Measurements from ENCODE around the gene IPO7. TPM values are rescaled to one million over a fixed set of nuclear protein-coding genes. Genes with fewer than 3 reads are reported as not detected.

The IPO7 gene
- total RNA-seq, 1 donor from 2014 or later = 199 TPM

DNA sequence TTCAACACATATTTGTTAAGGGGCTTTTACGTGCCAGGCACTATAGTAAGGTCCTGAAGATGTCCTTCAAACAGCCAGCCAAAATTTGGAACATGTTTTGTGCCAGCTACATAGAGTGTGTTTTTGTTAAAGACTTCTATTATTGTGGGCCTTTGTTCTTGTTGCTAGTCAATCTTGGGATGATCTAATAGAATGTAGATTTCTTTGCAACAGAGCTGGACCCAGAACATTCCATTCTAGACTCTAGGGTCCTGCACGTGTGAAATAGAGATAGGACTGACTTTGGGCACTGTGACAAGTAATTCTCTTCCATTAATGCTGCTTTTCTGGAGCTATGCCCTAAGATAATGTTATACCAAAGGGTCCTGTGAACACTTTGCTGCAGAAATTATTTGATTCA lies 16.9 kb upstream of the IPO7 start:
- Mint-ChIP-seq H3K27ac (ENCODE audit: unreplicated experiment) (no peak overlapping the region), H3K9me3 (no peaks in the 10 kb centered on the region), H3K36me3 (ENCODE audit: low read depth) (no peaks in the 10 kb centered on the region), H3K4me3 (peak overlapping the region; percentile 50), H3K27me3 (ENCODE audit: low read depth) (no peaks in the 10 kb centered on the region), H3K4me1 (peaks cover 27% of the 10 kb centered on the region)
- TF ChIP-seq, protein P1, sequence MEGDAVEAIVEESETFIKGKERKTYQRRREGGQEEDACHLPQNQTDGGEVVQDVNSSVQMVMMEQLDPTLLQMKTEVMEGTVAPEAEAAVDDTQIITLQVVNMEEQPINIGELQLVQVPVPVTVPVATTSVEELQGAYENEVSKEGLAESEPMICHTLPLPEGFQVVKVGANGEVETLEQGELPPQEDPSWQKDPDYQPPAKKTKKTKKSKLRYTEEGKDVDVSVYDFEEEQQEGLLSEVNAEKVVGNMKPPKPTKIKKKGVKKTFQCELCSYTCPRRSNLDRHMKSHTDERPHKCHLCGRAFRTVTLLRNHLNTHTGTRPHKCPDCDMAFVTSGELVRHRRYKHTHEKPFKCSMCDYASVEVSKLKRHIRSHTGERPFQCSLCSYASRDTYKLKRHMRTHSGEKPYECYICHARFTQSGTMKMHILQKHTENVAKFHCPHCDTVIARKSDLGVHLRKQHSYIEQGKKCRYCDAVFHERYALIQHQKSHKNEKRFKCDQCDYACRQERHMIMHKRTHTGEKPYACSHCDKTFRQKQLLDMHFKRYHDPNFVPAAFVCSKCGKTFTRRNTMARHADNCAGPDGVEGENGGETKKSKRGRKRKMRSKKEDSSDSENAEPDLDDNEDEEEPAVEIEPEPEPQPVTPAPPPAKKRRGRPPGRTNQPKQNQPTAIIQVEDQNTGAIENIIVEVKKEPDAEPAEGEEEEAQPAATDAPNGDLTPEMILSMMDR (conservative IDR thresholded peaks at IDR 0.05) = no peak
- DNase-seq (ENCODE audit: low read depth, low spot score) = no peak

DNA sequence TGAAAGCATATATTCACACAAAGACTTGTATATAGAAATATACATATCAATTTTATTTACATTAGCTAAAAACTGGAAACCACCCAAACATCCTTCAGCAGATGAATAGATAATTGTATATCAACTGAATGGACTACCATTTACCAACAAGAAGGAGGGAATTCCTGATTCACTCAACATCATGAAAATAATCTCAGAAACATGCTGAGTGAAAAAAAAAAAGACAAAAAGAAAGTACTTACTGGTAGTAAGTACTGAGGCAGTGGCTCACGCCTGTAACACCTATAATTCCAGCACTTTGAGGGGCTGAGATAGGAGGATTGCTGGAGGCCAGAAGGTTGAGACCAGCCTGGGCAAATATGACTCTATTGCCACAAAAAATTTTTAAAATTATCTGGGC lies 7.4 kb upstream of the IPO7 start:
- peaks cover 7% of the 10 kb centered on the region for H3K4me1 Mint-ChIP-seq
- TF ChIP-seq, protein P1 (conservative IDR thresholded peaks at IDR 0.05) = no peak
- H3K27ac Mint-ChIP-seq (ENCODE audit: unreplicated experiment) = no peak overlapping the region
- no peak for DNase-seq (ENCODE audit: low read depth, low spot score)
- H3K9me3 Mint-ChIP-seq = no peaks in the 10 kb centered on the region
- no peaks in the 10 kb centered on the region for H3K36me3 Mint-ChIP-seq (ENCODE audit: low read depth)
- no peak overlapping the region for H3K4me3 Mint-ChIP-seq
- H3K27me3 Mint-ChIP-seq (ENCODE audit: low read depth) = no peaks in the 10 kb centered on the region

DNA sequence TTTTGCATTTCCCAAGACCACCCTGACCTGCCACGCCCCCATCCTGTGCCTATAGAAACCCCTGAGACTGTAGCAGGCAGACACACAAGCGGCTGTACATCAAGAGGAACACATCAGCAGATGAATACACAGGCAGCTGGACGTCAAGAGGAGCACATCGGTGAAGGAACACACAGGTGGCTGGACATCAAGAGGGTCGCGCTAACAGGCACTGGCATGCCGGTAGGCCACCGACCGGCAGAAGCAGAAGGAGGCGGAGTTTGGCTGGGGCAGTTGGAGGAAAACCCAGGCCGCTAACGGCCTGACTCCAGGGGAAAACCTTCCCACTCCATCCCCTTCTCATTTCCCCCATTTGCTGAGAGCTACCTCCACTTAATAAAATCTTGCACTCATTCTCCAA lies 5.4 kb upstream of the IPO7 start:
- H3K4me3 Mint-ChIP-seq = no peak overlapping the region
- TF ChIP-seq, protein P1 (conservative IDR thresholded peaks at IDR 0.05) = no peak
- no peak for DNase-seq (ENCODE audit: low read depth, low spot score)
- H3K27ac Mint-ChIP-seq (ENCODE audit: unreplicated experiment) = peak overlapping the region; percentile 73
- H3K27me3 Mint-ChIP-seq (ENCODE audit: low read depth) = no peaks in the 10 kb centered on the region
- no peaks in the 10 kb centered on the region for H3K36me3 Mint-ChIP-seq (ENCODE audit: low read depth)
- peaks cover 7% of the 10 kb centered on the region for H3K4me1 Mint-ChIP-seq
- no peaks in the 10 kb centered on the region for H3K9me3 Mint-ChIP-seq

DNA sequence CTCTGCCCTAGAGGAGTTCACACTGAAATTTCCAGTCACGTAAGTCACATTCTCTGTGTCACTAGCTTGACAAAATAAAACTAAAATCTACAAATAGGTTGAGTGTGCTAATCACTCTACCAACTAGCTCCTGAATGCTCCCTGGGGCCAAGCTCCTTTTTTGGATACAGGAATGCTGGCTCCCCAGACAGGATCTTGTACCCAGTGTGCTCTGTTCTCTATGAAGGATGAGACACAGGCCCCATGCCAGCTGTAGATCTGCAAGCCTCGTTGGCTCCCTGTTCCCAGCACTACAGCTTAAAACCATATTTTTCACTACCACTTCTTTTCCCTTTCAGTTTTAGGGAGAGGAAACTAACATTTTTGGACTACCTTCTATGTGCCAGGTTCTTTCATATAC lies 3.7 kb upstream of the IPO7 start:
- no peak overlapping the region for H3K4me3 Mint-ChIP-seq
- H3K27ac Mint-ChIP-seq (ENCODE audit: unreplicated experiment) = no peak overlapping the region

DNA sequence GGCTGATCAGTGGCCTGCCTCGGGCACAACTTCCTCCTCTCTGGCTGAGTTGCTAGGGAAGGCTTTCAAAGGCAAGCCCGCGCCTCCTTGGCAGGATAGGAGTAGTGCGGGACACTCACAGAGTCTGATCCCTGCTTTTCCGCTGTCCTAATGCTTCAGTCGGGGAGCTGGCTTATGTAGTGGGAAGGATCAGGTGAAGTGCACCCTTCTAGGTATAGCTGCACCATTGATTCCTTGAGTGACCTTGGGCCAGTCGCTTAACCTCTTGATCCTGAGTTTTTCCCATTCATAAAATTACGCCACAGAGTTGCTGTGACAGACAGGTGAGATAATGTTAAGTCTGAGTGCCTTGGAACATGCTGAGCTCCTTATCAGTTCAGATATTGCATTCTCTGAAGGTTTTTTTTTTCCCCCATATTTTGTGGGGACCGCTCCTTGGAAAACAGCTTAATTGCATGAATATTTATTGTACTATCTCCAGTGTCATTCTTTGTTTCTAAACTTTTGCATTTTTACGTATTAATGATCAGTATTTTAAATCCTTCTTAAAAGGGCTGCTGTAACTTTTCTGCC lies 961 bp downstream of the IPO7 start:
- Mint-ChIP-seq H3K4me3 (peak overlapping the region; percentile 99), H3K27ac (ENCODE audit: unreplicated experiment) (peak overlapping the region; percentile 96), H3K36me3 (ENCODE audit: low read depth) (peaks cover 6% of the 10 kb centered on the region), H3K9me3 (peaks cover 2% of the 10 kb centered on the region), H3K27me3 (ENCODE audit: low read depth) (no peaks in the 10 kb centered on the region), H3K4me1 (peaks cover 37% of the 10 kb centered on the region)
- TF ChIP-seq, protein P1 (conservative IDR thresholded peaks at IDR 0.05) = no peak
- no peak for DNase-seq (ENCODE audit: low read depth, low spot score)

More for the DNA sequence above, 3.7 kb upstream of the IPO7 start:
- no peak for DNase-seq (ENCODE audit: low read depth, low spot score)
- peaks cover 3% of the 10 kb centered on the region for H3K36me3 Mint-ChIP-seq (ENCODE audit: low read depth)
- TF ChIP-seq, protein P1 (conservative IDR thresholded peaks at IDR 0.05) = no peak
- peaks cover 2% of the 10 kb centered on the region for H3K9me3 Mint-ChIP-seq
- no peaks in the 10 kb centered on the region for H3K27me3 Mint-ChIP-seq (ENCODE audit: low read depth)
- peaks cover 19% of the 10 kb centered on the region for H3K4me1 Mint-ChIP-seq

All from neural crest cell (in vitro differentiated cells).